ENCODE measurements around the gene RASGRP2.

The RASGRP2 gene

GRCh38 chr11:64758330-64759079 lies 14.6 kb upstream of the RASGRP2 start:
- DNase-seq (ENCODE audit: low spot score): no peak
- Histone ChIP-seq H2AFZ (ENCODE audit: low read length) (no peak overlapping the region), H2BK12ac (ENCODE audit: low read length) (no peak overlapping the region), H3K14ac (ENCODE audit: low read length) (no peak overlapping the region), H3K27me3 (ENCODE audit: control insufficient read depth in 3 of 3, insufficient read depth in 3 of 3, low read depth in 1 of 3, low read length in 3 of 3) (no peaks in the 10 kb centered on the region), H3K18ac (ENCODE audit: low read length) (peak overlapping the region; percentile 35), H3K9ac (ENCODE audit: low read depth, low read length, poor library complexity) (peak overlapping the region; percentile 51), H2AK5ac (ENCODE audit: low read depth, low read length) (peak overlapping the region; percentile 48), H2BK5ac (ENCODE audit: low read length) (peak overlapping the region; percentile 77), H3K4me2 (ENCODE audit: insufficient read depth, low read length, poor library complexity, severe bottlenecking) (no peak overlapping the region), H3K4me1 (ENCODE audit: control insufficient read depth in 2 of 2, insufficient read depth in 1 of 2, low read depth in 1 of 2, low read length in 2 of 2) (peaks cover 31 to 46% of the 10 kb centered on the region in 2 donors), H3K4me3 (ENCODE audit: low read length in 2 of 2) (no peak overlapping the region), H3K4ac (ENCODE audit: low read length) (no peak overlapping the region), H2BK15ac (ENCODE audit: low read length) (no peak overlapping the region), H3K36me3 (replicated peaks in 1 of 2; ENCODE audit: control insufficient read depth in 2 of 2, insufficient read depth in 2 of 2, low read length in 2 of 2) (peaks cover 8 to 16% of the 10 kb centered on the region in 2 donors), H3K79me1 (ENCODE audit: low read depth, low read length) (peaks cover 4% of the 10 kb centered on the region), H4K8ac (ENCODE audit: low read depth, low read length) (no peak overlapping the region), H4K91ac (ENCODE audit: low read depth, low read length, poor library complexity) (no peak overlapping the region), H3K27ac (replicated peaks; ENCODE audit: low read length) (no peak overlapping the region), H3K23ac (ENCODE audit: low read depth, low read length, poor library complexity) (peak overlapping the region; percentile 56), H3K9me3 (replicated peaks in 1 of 2; ENCODE audit: control insufficient read depth in 2 of 2, insufficient read depth in 1 of 2, low read depth in 1 of 2, low read length in 2 of 2) (no peaks in the 10 kb centered on the region), H2BK120ac (ENCODE audit: low read depth, low read length) (no peak overlapping the region)
- WGBS, 2 donors (ENCODE audit: extremely low coverage in 2 of 2, insufficient read length in 2 of 2, insufficient replicate concordance in 1 of 2): no CpG with 5 or more reads among the region's 15 CpGs

DNA sequence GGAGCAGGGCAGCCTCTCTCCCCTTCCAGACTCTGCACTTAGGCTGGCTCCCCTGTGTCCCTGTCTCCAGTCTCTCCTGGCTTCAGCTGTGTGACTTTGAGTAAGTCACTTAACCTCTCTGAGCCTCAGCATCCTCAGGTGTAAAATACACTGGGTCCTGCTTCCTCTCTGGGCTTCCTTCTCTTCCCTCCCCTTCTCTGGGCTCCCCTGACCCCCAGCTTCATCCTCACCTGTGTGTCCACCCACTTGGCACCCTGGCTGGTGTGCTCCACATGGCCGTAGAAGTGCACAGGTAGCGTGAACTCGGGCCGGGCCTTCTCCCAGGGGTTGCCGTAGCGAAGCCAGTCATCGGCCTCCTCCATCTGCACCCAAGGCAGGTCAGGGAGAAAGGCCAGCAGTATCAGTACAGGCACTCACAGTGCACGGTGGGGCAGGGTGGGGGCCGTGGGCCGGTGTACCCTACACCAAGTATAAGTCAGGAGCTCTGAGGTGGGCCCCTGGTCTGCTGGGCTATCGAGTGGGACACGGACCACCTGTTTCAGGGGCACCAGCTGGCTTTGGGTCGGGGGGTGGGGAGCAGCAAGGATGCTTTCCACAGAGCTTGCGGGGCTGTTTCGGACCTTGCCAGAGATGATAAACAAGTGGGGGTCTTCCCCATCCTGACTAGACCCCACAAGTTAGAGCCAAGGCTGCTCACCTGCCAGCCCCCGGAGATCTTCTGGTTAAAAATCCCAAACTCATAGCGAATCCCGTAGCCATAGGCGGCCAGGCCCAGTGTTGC lies 13.8 kb upstream of the RASGRP2 start:
- H3K79me1 ChIP-seq (ENCODE audit: low read depth, low read length): peaks cover 4% of the 10 kb centered on the region
- WGBS, 2 donors (ENCODE audit: extremely low coverage in 2 of 2, insufficient read length in 2 of 2, insufficient replicate concordance in 1 of 2): no CpG with 5 or more reads among the region's 19 CpGs

GRCh38 chr11:64755681-64756361 lies 11.9 kb upstream of the RASGRP2 start:
- peak overlapping the region; percentile 48 for H2AK5ac ChIP-seq (ENCODE audit: low read depth, low read length)
- DNase-seq (ENCODE audit: low spot score): no peak
- H3K27ac ChIP-seq (replicated peaks; ENCODE audit: low read length): no peak overlapping the region
- WGBS, 2 donors (ENCODE audit: extremely low coverage in 2 of 2, insufficient read length in 2 of 2, insufficient replicate concordance in 1 of 2): no CpG with 5 or more reads among the region's 13 CpGs
- no peaks in the 10 kb centered on the region for H3K9me3 ChIP-seq (replicated peaks in 1 of 2; ENCODE audit: control insufficient read depth in 2 of 2, insufficient read depth in 1 of 2, low read depth in 1 of 2, low read length in 2 of 2)
- no peak overlapping the region for H4K8ac ChIP-seq (ENCODE audit: low read depth, low read length)
- H3K23ac ChIP-seq (ENCODE audit: low read depth, low read length, poor library complexity): no peak overlapping the region
- H3K27me3 ChIP-seq (ENCODE audit: control insufficient read depth in 3 of 3, insufficient read depth in 3 of 3, low read depth in 1 of 3, low read length in 3 of 3): no peaks in the 10 kb centered on the region
- H3K18ac ChIP-seq (ENCODE audit: low read length): no peak overlapping the region
- no peak overlapping the region for H2BK120ac ChIP-seq (ENCODE audit: low read depth, low read length)
- H3K14ac ChIP-seq (ENCODE audit: low read length): no peak overlapping the region
- H2BK12ac ChIP-seq (ENCODE audit: low read length): no peak overlapping the region
- H3K4me2 ChIP-seq (ENCODE audit: insufficient read depth, low read length, poor library complexity, severe bottlenecking): no peak overlapping the region
- no peak overlapping the region for H3K9ac ChIP-seq (ENCODE audit: low read depth, low read length, poor library complexity)
- H3K4me3 ChIP-seq (ENCODE audit: low read length in 2 of 2): no peak overlapping the region
- H4K91ac ChIP-seq (ENCODE audit: low read depth, low read length, poor library complexity): no peak overlapping the region
- H3K79me1 ChIP-seq (ENCODE audit: low read depth, low read length): peaks cover 4% of the 10 kb centered on the region
- H2AFZ ChIP-seq (ENCODE audit: low read length): no peak overlapping the region
- H2BK5ac ChIP-seq (ENCODE audit: low read length): peak overlapping the region; percentile 55
- H3K36me3 ChIP-seq (replicated peaks in 1 of 2; ENCODE audit: control insufficient read depth in 2 of 2, insufficient read depth in 2 of 2, low read length in 2 of 2): peaks cover 0 to 1% of the 10 kb centered on the region in 2 donors
- H2BK15ac ChIP-seq (ENCODE audit: low read length): no peak overlapping the region
- no peak overlapping the region for H3K4ac ChIP-seq (ENCODE audit: low read length)
- H3K4me1 ChIP-seq (ENCODE audit: control insufficient read depth in 2 of 2, insufficient read depth in 1 of 2, low read depth in 1 of 2, low read length in 2 of 2): peaks cover 19 to 37% of the 10 kb centered on the region in 2 donors

More for the DNA sequence above, 13.8 kb upstream of the RASGRP2 start:
- peak overlapping the region; percentile 77 for H2BK5ac ChIP-seq (ENCODE audit: low read length)
- H3K4me2 ChIP-seq (ENCODE audit: insufficient read depth, low read length, poor library complexity, severe bottlenecking): no peak overlapping the region
- H2AFZ ChIP-seq (ENCODE audit: low read length): no peak overlapping the region
- H3K4me3 ChIP-seq (ENCODE audit: low read length in 2 of 2): no peak overlapping the region
- DNase-seq (ENCODE audit: low spot score): no peak
- H3K27ac ChIP-seq (replicated peaks; ENCODE audit: low read length): no peak overlapping the region
- H2BK120ac ChIP-seq (ENCODE audit: low read depth, low read length): no peak overlapping the region
- H4K8ac ChIP-seq (ENCODE audit: low read depth, low read length): no peak overlapping the region
- H2BK12ac ChIP-seq (ENCODE audit: low read length): no peak overlapping the region
- no peak overlapping the region for H3K14ac ChIP-seq (ENCODE audit: low read length)
- no peak overlapping the region for H2BK15ac ChIP-seq (ENCODE audit: low read length)
- H3K23ac ChIP-seq (ENCODE audit: low read depth, low read length, poor library complexity): peak overlapping the region; percentile 56
- peak overlapping the region; percentile 48 for H2AK5ac ChIP-seq (ENCODE audit: low read depth, low read length)
- peaks cover 24 to 42% of the 10 kb centered on the region in 2 donors for H3K4me1 ChIP-seq (ENCODE audit: control insufficient read depth in 2 of 2, insufficient read depth in 1 of 2, low read depth in 1 of 2, low read length in 2 of 2)
- H3K18ac ChIP-seq (ENCODE audit: low read length): peak overlapping the region; percentile 34
- H3K36me3 ChIP-seq (replicated peaks in 1 of 2; ENCODE audit: control insufficient read depth in 2 of 2, insufficient read depth in 2 of 2, low read length in 2 of 2): peaks cover 2 to 8% of the 10 kb centered on the region in 2 donors
- H4K91ac ChIP-seq (ENCODE audit: low read depth, low read length, poor library complexity): no peak overlapping the region
- no peaks in the 10 kb centered on the region for H3K27me3 ChIP-seq (ENCODE audit: control insufficient read depth in 3 of 3, insufficient read depth in 3 of 3, low read depth in 1 of 3, low read length in 3 of 3)
- H3K9ac ChIP-seq (ENCODE audit: low read depth, low read length, poor library complexity): peak overlapping the region; percentile 51
- H3K4ac ChIP-seq (ENCODE audit: low read length): no peak overlapping the region
- no peaks in the 10 kb centered on the region for H3K9me3 ChIP-seq (replicated peaks in 1 of 2; ENCODE audit: control insufficient read depth in 2 of 2, insufficient read depth in 1 of 2, low read depth in 1 of 2, low read length in 2 of 2)
